Dendritic cell treated with granulocyte-macrophage colony-stimulating factor and Interleukin-4, amounts not matched to agents 40 ng/mL and 50 ng/mL, for 4 days (primary cell): ENCODE data around the gene TMEM45A.
"Not testable (repeated sequence)": the region's sequence is repeated elsewhere in the genome, so short reads cannot be mapped to it uniquely, and the experiment has no call there.

Experiments
- H3K27ac Mint-ChIP-seq: one replicate; pipeline ENCODE4 v1.8.0; 2022; ENCODE audit warnings: mild to moderate bottlenecking, mixed read lengths
- H3K27me3 Mint-ChIP-seq: one replicate; pipeline ENCODE4 v1.8.0; 2022; ENCODE audit warnings: mild to moderate bottlenecking, mixed read lengths
- H3K36me3 Mint-ChIP-seq: one replicate; pipeline ENCODE4 v1.8.0; 2022; ENCODE audit warnings: low read depth, mixed read lengths
- H3K4me1 Mint-ChIP-seq: one replicate; pipeline ENCODE4 v1.8.0; 2022; ENCODE audit warnings: low read depth, mixed read lengths
- H3K4me3 Mint-ChIP-seq: one replicate; pipeline ENCODE4 v1.8.0; 2022; ENCODE audit warnings: mild to moderate bottlenecking, moderate library complexity, mixed read lengths
- H3K9me3 Mint-ChIP-seq: one replicate; pipeline ENCODE4 v1.8.0; 2022; ENCODE audit warnings: mixed read lengths
- intact Hi-C: fragments of 100-400 bp; cut with micrococcal nuclease; formaldehyde crosslinking; loops from one replicate; pipeline ENCODE4 v1.15.0; 2022

The TMEM45A gene

DNA sequence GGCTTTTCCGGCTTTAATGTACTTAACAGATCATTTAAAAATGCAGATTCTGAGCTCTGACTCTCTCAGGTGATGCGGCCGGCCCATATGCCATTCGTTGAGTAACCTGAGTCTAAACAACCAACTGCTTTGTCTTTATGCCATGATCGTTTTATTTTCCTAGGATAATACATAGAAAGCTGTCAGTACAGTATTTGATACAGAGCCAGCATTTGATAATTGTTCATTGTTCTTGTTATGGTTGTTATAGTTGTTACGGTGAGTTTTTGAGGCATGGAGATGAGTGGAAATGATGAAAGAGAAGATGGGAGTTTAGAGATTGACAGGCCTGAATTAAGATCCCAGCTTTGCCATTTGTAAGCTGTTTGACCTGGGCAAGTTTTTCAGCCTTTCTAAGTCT, 40.0 kb downstream of the TMEM45A start:
- no peaks in the 10 kb centered on the region for H3K9me3 Mint-ChIP-seq
- H3K36me3 Mint-ChIP-seq: no peaks in the 10 kb centered on the region
- intact Hi-C loops: no loop called here
- H3K27ac Mint-ChIP-seq: no peak overlapping the region
- no peak overlapping the region for H3K4me3 Mint-ChIP-seq
- H3K27me3 Mint-ChIP-seq: no peaks in the 10 kb centered on the region
- H3K4me1 Mint-ChIP-seq: no peaks in the 10 kb centered on the region

DNA sequence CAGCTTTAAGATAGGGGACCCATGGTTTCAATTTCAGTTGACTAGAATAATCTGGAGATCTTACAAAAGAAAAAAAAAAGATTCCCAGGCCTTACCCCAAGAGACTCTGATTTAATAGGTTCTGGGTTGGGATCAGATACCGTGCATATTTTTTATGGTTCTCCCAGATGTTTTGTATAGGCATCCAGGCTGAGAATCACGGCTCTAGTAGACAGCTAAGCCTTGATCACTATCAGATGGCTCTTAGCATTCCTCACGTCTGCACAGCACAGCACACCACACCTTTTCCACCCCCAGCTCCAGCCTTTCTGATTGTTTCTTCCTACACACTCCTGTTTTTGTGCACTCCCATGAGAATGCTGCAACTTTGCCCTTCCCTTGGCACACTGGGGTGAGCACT, 40.8 kb downstream of the TMEM45A start:
- Mint-ChIP-seq H3K9me3 (no peaks in the 10 kb centered on the region), H3K4me3 (no peak overlapping the region), H3K4me1 (no peaks in the 10 kb centered on the region), H3K27me3 (no peaks in the 10 kb centered on the region), H3K27ac (no peak overlapping the region), H3K36me3 (no peaks in the 10 kb centered on the region)
- intact Hi-C loops: no loop called here

DNA sequence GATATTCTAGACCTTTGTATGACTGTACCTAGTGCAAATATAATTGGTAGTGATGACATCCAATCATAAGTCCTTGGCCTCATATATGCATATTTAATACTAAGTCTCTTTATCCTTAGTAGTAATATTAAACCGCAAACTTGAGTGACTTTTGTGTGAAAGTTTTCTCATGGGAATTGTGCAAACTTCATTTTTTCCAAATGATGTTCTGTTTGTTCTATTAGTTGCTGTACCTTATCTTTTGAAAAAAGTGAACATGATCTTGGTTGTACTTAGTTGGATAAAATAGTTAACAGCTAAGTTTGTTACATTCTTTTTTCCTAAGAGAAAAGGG, 43.2 kb downstream of the TMEM45A start:
- H3K9me3 Mint-ChIP-seq: no peaks in the 10 kb centered on the region
- no peaks in the 10 kb centered on the region for H3K4me1 Mint-ChIP-seq
- no peak overlapping the region for H3K4me3 Mint-ChIP-seq
- intact Hi-C loops: no loop called here
- no peak overlapping the region for H3K27ac Mint-ChIP-seq
- H3K36me3 Mint-ChIP-seq: no peaks in the 10 kb centered on the region
- H3K27me3 Mint-ChIP-seq: no peaks in the 10 kb centered on the region

DNA sequence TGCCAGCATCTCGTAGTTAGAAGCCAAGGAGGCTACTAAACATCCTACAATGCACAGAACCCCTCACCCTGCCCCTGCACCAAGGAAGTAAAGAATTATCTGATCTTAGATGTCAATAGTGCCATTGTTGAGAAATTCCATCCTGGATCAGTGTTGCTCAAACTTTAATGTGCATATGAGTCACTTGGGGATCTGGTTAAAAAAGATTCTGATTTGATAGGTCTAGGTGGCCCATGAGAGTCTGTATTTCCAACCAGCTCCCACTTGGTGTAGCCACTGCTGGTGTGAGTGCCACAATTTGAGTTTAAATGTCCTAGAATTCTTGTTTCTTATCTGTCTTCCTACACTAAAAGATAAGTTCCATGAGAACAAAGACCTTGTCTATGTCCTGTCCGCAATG, 43.7 kb downstream of the TMEM45A start:
- no peak overlapping the region for H3K27ac Mint-ChIP-seq
- intact Hi-C loops: no loop called here
- H3K4me3 Mint-ChIP-seq: no peak overlapping the region
- H3K9me3 Mint-ChIP-seq: peaks cover 3% of the 10 kb centered on the region
- no peaks in the 10 kb centered on the region for H3K36me3 Mint-ChIP-seq
- no peaks in the 10 kb centered on the region for H3K4me1 Mint-ChIP-seq
- no peaks in the 10 kb centered on the region for H3K27me3 Mint-ChIP-seq

DNA sequence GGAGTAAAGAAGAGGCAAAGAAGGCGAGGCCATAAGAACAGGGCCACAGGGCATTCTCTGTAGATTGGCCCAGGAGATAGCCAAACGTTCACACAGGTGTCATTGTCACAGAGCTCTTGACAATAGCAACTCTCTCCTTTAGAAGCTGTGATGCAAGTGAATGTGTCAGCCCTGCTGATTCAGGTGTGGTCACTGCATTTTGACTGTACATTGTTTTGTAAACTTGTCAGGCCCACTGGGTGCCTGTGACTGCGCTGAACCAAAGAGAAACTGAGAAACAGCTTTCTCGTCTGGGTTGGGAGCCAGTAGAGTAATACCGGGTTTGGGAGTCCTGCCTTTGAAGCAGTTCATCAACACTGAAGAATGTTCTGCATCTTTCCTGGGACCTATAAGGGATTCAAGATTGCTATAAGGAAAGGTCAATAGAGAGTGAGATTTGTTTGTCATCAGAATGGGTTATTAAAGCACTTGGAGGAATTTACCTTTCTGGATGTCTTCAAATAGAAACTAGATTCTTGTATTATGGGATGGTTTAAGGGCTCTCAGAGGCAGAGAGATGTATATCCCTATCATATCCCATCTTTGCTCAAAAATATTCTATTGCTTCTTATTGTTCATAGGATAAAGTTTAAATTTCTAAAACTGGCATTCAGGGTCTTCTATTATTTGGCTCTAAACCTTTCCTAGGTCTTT, 45.4 kb downstream of the TMEM45A start:
- intact Hi-C loops: no loop called here
- Mint-ChIP-seq H3K27me3 (no peaks in the 10 kb centered on the region), H3K36me3 (no peaks in the 10 kb centered on the region), H3K9me3 (peaks cover 6% of the 10 kb centered on the region), H3K4me3 (no peak overlapping the region), H3K4me1 (no peaks in the 10 kb centered on the region), H3K27ac (no peak overlapping the region)

DNA sequence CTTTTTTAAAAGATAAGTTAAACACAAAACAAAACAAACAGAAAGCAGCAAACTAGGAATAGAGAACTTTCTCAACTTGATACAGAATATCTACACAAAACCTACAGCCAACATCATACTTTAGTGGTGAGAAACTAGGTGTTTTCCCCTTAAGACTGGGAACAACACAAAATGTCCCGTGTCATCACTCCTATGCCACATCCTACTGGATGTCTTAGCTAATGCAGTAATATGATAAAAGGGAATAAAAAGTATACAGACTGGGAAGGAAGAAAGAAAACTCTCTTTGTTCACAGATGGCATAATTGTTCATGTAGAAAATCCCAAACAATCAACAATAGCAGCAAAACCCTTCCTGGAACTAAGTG, 45.9 kb downstream of the TMEM45A start:
- intact Hi-C loops: no loop called here
- Mint-ChIP-seq H3K4me3 (no peak overlapping the region), H3K9me3 (peaks cover 6% of the 10 kb centered on the region), H3K27ac (no peak overlapping the region), H3K36me3 (no peaks in the 10 kb centered on the region), H3K27me3 (no peaks in the 10 kb centered on the region), H3K4me1 (no peaks in the 10 kb centered on the region)

DNA sequence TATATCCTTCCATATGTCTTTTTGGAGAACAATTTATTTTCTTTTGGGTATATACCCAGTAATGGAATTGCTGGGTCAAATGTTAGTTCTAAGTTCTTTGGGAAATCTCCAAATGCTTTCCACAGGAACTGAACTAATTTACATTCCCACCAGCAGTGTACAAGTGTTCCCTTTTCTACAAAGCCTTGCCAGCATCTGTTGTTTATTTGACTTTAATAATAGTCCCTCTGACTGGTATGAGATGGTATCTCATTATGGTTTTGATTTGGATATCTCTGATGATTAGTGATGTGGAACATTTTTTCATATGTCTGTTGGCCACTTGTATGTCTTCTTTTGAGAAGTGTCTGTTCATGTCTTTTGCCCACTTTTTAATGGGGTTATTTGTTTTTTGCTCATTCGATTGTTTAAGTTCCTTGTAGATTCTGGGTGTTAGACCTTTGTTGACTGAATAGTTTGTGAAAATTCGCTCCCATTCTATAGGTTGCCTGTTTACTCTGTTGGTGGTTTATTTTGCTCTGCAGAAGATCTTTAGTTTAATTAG, 48.4 kb downstream of the TMEM45A start:
- no peaks in the 10 kb centered on the region for H3K27me3 Mint-ChIP-seq
- no peaks in the 10 kb centered on the region for H3K36me3 Mint-ChIP-seq
- no peak overlapping the region for H3K4me3 Mint-ChIP-seq
- intact Hi-C loops: no loop called here
- H3K27ac Mint-ChIP-seq: no peak overlapping the region
- no peaks in the 10 kb centered on the region for H3K4me1 Mint-ChIP-seq
- peaks cover 6% of the 10 kb centered on the region for H3K9me3 Mint-ChIP-seq

DNA sequence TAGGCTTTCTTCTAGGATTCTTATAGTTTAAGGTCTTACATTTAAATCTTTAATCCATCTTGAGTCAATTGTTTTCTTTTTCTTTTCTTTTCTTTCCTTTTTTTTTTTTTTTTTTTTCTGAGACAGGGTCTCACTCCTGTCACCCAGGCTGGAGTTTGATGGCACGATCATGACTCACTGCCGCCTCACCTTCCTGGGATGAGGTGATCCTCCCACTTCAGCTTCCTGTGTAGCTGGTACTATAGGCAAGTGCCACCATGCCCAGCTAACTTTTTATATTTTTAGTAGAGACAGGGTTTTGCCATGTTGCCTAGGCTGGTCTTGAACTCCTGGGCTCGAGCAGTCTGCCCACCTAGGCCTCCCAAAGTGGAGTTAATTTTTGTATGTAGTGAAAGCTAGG, 49.0 kb downstream of the TMEM45A start:
- H3K36me3 Mint-ChIP-seq, H3K9me3 Mint-ChIP-seq, intact Hi-C loops, H3K27me3 Mint-ChIP-seq, H3K4me3 Mint-ChIP-seq, H3K27ac Mint-ChIP-seq, H3K4me1 Mint-ChIP-seq: not testable (repeated sequence)

DNA sequence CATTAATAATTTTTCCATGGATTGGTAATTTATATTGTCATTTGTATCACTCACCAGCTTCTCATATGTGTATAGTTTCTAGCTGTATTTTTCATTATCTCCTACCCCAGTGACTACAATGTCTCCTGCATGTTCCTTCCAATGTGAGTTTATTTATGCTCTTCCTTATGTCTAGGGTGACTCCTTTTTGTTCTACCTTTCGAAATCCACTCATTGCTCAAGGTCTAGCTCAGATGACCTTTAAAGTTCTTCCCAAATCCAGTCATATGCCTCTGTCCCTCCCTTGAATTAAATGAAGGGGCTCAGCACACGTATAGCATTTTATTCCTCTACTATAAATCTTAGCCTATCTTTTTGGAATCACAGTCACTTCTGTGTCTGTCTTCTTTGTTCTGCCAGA, 53.0 kb downstream of the TMEM45A start:
- H3K4me3 Mint-ChIP-seq: no peak overlapping the region
- H3K27me3 Mint-ChIP-seq: no peaks in the 10 kb centered on the region
- no peaks in the 10 kb centered on the region for H3K36me3 Mint-ChIP-seq
- peaks cover 6% of the 10 kb centered on the region for H3K9me3 Mint-ChIP-seq
- no peaks in the 10 kb centered on the region for H3K4me1 Mint-ChIP-seq
- intact Hi-C loops: no loop called here
- H3K27ac Mint-ChIP-seq: no peak overlapping the region

DNA sequence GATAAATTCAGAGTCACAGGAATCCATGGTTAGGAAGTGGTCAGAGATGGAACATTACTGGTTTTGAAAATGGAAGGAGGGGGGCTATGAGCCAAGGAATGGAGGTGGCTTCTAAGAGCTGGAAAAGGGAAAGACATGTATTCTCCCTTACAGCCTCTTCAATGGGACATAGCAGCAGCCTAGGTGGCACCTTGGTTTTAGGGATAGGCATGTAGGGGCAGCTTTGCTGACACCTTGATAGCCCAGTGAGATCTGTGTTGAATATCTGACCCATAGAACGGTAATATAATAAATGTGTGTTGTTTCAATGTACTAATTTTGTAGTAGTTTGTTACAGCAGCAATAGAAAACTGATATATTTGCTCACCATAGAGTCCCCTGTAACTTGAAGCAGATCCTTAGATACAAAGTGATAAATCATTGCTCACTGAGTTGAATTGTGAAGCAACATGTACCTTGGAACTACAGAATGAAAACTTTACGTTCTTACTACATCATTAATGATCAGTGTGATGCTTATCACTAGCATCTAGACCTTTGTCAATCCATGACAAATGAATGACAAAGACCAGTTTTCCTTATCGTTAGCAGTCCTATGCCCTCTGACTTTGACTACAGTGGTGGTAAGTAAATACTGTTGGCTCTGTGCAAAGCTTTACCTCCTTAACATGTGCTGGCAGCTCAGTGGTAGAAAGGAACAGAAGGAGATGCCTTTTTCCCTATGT, 53.8 kb downstream of the TMEM45A start:
- Mint-ChIP-seq H3K9me3 (peaks cover 3% of the 10 kb centered on the region), H3K36me3 (no peaks in the 10 kb centered on the region), H3K4me3 (no peak overlapping the region), H3K27me3 (no peaks in the 10 kb centered on the region), H3K27ac (no peak overlapping the region), H3K4me1 (no peaks in the 10 kb centered on the region)
- intact Hi-C loops: no loop called here

DNA sequence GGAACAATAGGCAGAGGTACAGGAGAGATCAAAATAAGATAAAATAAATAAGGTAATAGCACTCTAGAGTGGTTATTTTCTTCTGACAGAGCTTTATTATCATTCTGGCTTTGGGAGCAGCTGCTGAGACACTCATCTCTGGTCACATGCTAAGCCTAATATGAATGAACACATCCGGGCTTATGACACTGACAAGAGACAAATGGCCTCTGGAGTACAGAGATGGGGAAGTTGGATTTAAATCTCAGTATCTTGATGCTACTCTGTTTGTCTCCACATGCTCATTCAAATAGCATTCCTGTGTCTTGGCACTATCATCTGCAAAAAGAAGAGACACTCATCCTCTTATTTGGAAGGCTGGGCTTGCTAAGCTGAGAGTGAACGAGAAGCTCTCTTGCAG, 55.6 kb downstream of the TMEM45A start:
- Mint-ChIP-seq H3K9me3 (no peaks in the 10 kb centered on the region), H3K4me1 (no peaks in the 10 kb centered on the region), H3K27ac (no peak overlapping the region), H3K36me3 (no peaks in the 10 kb centered on the region), H3K27me3 (no peaks in the 10 kb centered on the region), H3K4me3 (no peak overlapping the region)
- intact Hi-C loops: no loop called here

DNA sequence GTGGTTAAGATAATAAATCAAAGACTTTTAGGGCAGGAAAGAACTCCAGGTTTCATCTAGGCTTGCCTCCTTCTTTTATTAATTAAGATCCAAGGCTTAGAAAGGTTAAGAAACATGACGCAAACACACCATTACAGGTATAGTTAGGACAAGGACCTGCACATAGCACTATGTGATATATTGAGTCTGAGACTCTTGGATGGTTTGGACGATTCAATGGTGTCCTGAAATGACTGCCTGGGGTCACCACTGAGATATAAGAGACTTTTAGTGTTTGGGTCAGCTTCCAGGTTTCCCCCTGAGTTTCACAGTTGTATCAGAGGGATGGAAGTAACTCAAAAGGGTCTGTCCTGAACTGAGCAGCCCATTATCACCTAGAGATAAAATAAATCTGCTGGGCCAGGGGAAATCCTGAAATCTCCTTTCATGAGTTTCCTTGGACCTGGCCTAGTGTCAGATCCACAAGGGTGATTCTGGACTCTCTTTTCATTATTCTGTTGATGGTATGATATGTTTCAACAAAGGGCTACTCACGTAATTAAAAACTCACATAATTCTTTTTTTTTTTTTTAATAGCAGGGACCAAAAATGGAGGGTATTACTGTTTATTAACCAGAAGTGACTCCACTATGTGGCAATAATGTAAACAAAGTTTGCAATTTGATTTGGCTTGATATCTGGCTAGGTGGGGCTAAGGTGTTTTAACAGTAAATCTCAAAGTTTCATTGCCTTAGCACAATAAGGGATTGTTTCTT, 61.4 kb downstream of the TMEM45A start:
- no peaks in the 10 kb centered on the region for H3K27me3 Mint-ChIP-seq
- peaks cover 7% of the 10 kb centered on the region for H3K4me1 Mint-ChIP-seq
- no peaks in the 10 kb centered on the region for H3K9me3 Mint-ChIP-seq
- intact Hi-C loops: no loop called here
- no peak overlapping the region for H3K4me3 Mint-ChIP-seq
- H3K27ac Mint-ChIP-seq: no peak overlapping the region
- no peaks in the 10 kb centered on the region for H3K36me3 Mint-ChIP-seq

DNA sequence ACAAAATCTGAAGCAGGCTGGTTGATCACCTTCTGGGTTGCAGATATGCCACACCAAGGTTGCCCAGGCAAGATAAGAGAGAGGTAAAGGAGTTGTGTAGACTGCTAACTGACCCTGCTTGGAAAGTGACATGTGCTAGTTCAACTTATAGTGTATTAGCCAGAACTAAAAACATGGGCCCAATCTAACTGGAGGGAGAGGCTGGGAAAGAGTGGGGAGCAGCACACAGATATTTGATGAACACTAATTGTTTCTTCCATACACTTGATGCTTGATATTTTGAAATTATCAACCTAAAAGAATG, 61.9 kb downstream of the TMEM45A start:
- no peak overlapping the region for H3K27ac Mint-ChIP-seq
- intact Hi-C loops: no loop called here
- no peaks in the 10 kb centered on the region for H3K36me3 Mint-ChIP-seq
- no peaks in the 10 kb centered on the region for H3K9me3 Mint-ChIP-seq
- no peak overlapping the region for H3K4me3 Mint-ChIP-seq
- peaks cover 7% of the 10 kb centered on the region for H3K4me1 Mint-ChIP-seq
- no peaks in the 10 kb centered on the region for H3K27me3 Mint-ChIP-seq

DNA sequence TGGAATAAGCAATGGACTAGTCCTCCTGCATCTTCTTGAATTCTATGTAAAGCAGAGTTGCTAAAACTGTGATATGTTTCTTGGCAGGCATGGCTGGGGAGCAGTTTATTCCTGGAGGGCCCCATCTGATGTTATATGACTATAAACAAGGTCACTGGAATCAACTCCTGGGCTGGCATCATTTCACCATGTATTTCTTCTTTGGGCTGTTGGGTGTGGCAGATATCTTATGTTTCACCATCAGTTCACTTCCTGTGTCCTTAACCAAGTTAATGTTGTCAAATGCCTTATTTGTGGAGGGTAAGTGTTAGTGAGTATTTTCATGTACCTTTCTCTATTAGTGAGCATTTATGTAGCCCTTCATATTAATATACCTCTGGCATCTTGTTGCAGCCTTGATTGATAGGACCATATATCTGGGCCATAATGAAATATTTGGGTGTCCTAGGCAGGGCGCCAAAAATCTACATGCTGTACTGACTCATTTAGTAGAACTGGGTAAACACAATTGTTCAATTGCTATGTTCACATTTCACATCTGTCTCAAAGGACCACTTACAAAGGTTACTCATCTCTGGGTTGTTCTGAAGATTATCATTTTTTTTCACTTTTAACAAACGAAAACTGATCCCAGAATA, 64.4 kb downstream of the TMEM45A start:
- no peaks in the 10 kb centered on the region for H3K27me3 Mint-ChIP-seq
- H3K4me1 Mint-ChIP-seq: peaks cover 14% of the 10 kb centered on the region
- no peak overlapping the region for H3K4me3 Mint-ChIP-seq
- H3K27ac Mint-ChIP-seq: no peak overlapping the region
- H3K36me3 Mint-ChIP-seq: no peaks in the 10 kb centered on the region
- H3K9me3 Mint-ChIP-seq: no peaks in the 10 kb centered on the region
- intact Hi-C loops: no loop called here
